GM12872 (cell line): ENCODE data around the gene GPR62.

Source experiments
- CTCF ChIP-seq: IDR thresholded peaks from 3 replicates; pipeline ENCODE4 v1.5.1; 2011; ENCODE audit warnings: low read depth, mild to moderate bottlenecking, low read length, moderate library complexity; ENCODE audit not compliant: insufficient read depth

Gene GPR62

GRCh38 chr3:51930439-51930838 is 24.7 kb upstream of the GPR62 start:
- TF ChIP-seq CTCF = no peak

GRCh38 chr3:51931756-51932155 is 23.4 kb upstream of the GPR62 start:
- no peak for TF ChIP-seq CTCF

DNA sequence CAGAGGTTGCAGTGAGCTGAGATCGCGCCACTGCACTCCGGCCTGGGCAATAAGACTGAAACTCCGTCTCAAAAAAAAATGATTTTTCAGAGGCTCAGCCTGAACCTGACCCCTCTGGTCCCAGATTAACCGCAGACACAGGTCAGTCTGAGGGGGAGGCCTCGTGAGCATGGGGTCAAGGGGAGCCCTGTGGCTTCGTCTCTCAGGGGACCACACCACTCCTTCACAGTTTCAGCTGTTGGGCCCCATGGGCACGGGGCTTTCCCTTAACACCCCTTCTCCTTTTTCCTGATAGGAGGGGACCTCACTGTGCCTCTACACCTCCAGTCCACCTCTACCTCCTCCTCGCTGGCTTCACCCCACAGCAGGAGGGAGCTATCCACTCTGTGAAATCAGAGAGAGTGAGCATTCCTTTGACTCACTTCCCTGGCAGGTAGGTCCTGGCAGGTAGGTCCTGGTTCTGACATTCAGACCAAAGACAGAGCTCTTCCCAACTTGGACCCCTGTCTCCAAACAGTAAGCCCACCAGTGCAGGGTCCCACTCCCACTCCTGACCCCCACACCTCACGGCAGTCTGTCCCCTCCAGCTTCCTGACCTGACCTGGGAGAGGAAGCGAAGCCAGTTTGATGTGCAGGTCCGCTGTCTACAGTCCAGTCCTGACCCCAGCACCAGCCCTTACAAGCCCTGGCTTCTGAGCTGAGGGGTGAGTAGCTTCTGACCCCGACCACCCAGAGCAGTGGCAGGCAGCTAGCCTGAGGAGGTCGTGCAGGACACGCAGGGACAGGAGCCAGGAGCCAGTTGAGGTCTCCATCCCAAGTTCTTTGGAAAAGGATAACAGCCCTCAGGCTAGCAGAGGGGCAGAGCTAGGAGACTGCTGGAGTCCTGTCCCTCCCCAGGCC is 22.5 kb upstream of the GPR62 start:
- no peak for TF ChIP-seq CTCF

- TF ChIP-seq CTCF = no peak
Observed at GRCh38 chr3:51933471-51934138, 21.6 kb upstream of the GPR62 start.

- no peak for TF ChIP-seq CTCF
Observed at GRCh38 chr3:51934139-51934850, 20.9 kb upstream of the GPR62 start.

GRCh38 chr3:51934991-51935885 is 19.9 kb upstream of the GPR62 start:
- no peak for TF ChIP-seq CTCF
